ENCODE measurements around the gene CAMTA1.

Gene CAMTA1

GRCh38 chr1:6982443-6982842 is 197.2 kb downstream of the CAMTA1 start:
- no peak for TF ChIP-seq Cebpa-rat (IDR thresholded peaks at IDR 0.05)
- Histone ChIP-seq H3K36me3 (no peaks in the 10 kb centered on the region), H3K27me3 (no peaks in the 10 kb centered on the region), H3K9me3 (replicated peaks in 1 of 11) (peaks cover 5 to 24% (median 16%) of the 10 kb centered on the region in 11 experiments; a peak in 17 of 22 replicates), H3K4me2 (no peak overlapping the region), H4K20me1 (no peaks in the 10 kb centered on the region), H3K9ac (no peak overlapping the region), H3K27ac (no peak overlapping the region), H3K4me1 (no peaks in the 10 kb centered on the region), H3K4me3 (no peak overlapping the region)

DNA sequence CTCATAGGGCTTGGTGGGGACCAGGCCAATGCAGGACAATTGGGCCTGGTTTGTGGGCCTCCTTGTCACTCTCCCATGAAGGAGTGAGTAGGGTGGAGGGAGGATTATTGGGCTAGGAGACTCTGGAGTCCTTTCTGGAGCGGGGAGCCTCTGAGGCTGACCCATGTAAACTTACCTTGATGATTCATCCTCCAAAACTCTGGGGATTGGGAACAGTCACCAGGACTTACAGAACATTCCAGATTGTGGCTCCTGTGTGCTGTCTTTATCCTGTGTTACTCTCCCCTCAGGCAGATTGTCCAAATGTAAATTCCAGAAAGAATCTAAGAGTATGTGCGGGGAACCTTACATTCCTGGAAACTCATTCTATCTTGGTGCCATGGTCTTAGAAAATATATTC is 197.6 kb downstream of the CAMTA1 start:
- H3K4me3 ChIP-seq = no peak overlapping the region
- no peaks in the 10 kb centered on the region for H3K4me1 ChIP-seq
- no peaks in the 10 kb centered on the region for H4K20me1 ChIP-seq
- no peak overlapping the region for H3K9ac ChIP-seq
- H3K9me3 ChIP-seq (replicated peaks in 1 of 11) = peaks cover 5 to 22% (median 15%) of the 10 kb centered on the region in 11 experiments; a peak in 17 of 22 replicates
- H3K4me2 ChIP-seq = no peak overlapping the region
- no peak for TF ChIP-seq Cebpa-rat (IDR thresholded peaks at IDR 0.05)
- H3K36me3 ChIP-seq = no peaks in the 10 kb centered on the region
- no peaks in the 10 kb centered on the region for H3K27me3 ChIP-seq
- H3K27ac ChIP-seq = no peak overlapping the region

- H3K27me3 ChIP-seq = no peaks in the 10 kb centered on the region
Observed at GRCh38 chr1:6984536-6984935, 199.3 kb downstream of the CAMTA1 start.

DNA sequence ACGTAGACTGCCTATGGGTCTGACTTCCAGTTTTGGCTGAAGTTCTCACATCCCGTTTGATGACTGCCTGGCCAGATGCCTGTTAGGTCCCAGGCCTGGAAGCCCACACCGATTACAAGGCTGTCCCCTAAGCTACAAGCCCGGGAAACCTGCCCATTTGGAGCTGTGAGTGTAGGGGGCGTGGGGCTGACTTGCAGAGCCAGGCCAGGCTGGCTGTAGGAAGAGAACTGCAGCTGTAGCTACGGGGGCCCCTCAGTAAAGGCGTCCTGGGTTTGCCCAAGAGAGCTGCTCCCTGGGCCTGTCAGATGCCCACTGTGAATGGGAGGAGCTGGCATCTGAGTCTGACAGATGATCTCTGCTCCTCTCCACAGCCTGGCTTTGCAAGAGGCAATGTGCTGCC is 199.7 kb downstream of the CAMTA1 start:
- no peaks in the 10 kb centered on the region for H3K4me1 ChIP-seq
- no peak overlapping the region for H3K4me3 ChIP-seq
- H3K9me3 ChIP-seq (replicated peaks in 1 of 11) = peaks cover 9 to 17% (median 12%) of the 10 kb centered on the region in 11 experiments; a peak in 17 of 22 replicates
- H3K4me2 ChIP-seq = no peak overlapping the region
- no peak for TF ChIP-seq Cebpa-rat (IDR thresholded peaks at IDR 0.05)
- no peaks in the 10 kb centered on the region for H3K27me3 ChIP-seq
- H4K20me1 ChIP-seq = no peaks in the 10 kb centered on the region
- H3K36me3 ChIP-seq = no peaks in the 10 kb centered on the region
- H3K27ac ChIP-seq = no peak overlapping the region
- H3K9ac ChIP-seq = no peak overlapping the region

More at GRCh38 chr1:6984536-6984935, 199.3 kb downstream of the CAMTA1 start:
- Histone ChIP-seq H3K9me3 (replicated peaks in 1 of 11) (peaks cover 5 to 21% (median 16%) of the 10 kb centered on the region in 11 experiments; a peak in 17 of 22 replicates), H3K36me3 (no peaks in the 10 kb centered on the region), H3K4me3 (no peak overlapping the region), H4K20me1 (no peaks in the 10 kb centered on the region), H3K4me1 (no peaks in the 10 kb centered on the region), H3K27ac (no peak overlapping the region), H3K9ac (no peak overlapping the region), H3K4me2 (no peak overlapping the region)
- no peak for TF ChIP-seq Cebpa-rat (IDR thresholded peaks at IDR 0.05)

DNA sequence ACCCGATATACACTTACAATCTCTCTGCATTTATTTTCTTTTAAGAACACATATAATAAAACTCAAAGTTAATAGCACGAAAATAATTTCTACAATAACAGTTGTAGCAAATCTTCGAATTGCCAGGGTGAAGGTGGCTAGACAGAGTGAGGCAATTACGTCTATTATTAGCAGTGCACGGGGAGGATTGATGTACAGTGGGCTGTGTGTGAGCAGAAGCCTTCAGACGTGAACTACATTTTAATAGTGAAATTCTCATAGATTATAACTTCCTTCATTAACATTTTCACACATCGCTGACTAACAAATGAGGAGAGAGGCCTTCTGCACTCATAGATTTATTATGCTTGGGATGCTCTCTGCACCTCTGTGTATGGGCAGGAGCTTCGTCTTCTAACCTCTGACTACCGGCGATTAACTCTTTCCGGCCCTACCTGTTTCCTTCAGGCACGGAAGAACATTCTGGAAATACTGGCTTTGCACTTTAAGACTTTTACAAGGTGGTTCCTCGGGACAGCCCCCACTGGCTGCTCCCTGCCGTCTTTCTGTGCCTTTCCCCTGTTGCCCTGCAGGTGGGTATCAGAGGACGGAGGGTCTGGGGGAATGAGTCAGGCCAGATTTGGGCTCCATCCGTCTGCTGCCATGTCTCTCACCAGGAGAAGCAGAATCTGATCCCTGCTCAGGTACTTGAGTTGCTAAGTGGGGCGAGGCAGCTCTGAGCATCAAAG is 200.5 kb downstream of the CAMTA1 start:
- Histone ChIP-seq H3K27ac (no peak overlapping the region), H3K4me3 (no peak overlapping the region), H3K9me3 (replicated peaks in 1 of 11) (peaks cover 3 to 9% (median 5%) of the 10 kb centered on the region in 11 experiments; a peak in 15 of 22 replicates), H4K20me1 (no peaks in the 10 kb centered on the region), H3K4me2 (no peak overlapping the region), H3K9ac (no peak overlapping the region), H3K36me3 (no peaks in the 10 kb centered on the region), H3K27me3 (no peaks in the 10 kb centered on the region), H3K4me1 (no peaks in the 10 kb centered on the region)
- TF ChIP-seq Cebpa-rat (IDR thresholded peaks at IDR 0.05) = no peak

DNA sequence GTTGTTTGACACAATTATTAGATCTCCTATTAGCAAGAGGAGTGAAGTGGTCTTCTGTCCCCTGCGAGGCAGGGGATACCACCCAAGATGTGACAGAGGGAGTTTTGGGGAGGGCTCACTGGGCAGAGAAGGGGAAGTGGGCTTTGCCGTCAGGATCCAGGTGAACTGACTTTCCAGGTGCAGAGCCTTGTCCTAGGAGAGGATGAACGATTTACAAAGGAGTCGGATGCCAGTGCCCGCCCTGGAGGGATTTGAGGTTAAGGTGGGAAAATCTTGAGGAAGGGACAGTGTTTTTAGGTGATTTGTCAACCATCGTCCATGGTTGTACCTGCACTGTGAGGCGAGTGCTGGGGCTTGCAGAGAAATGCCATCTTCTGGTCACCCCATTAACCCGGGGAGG is 201.0 kb downstream of the CAMTA1 start:
- no peaks in the 10 kb centered on the region for H3K27me3 ChIP-seq
- peaks cover 0 to 5% (median 0%) of the 10 kb centered on the region in 11 experiments; a peak in 1 of 22 replicates for H3K9me3 ChIP-seq (replicated peaks in 1 of 11)
- H4K20me1 ChIP-seq = no peaks in the 10 kb centered on the region
- no peak overlapping the region for H3K27ac ChIP-seq
- no peak overlapping the region for H3K9ac ChIP-seq
- no peaks in the 10 kb centered on the region for H3K4me1 ChIP-seq
- no peak overlapping the region for H3K4me2 ChIP-seq
- H3K4me3 ChIP-seq = no peak overlapping the region
- no peak for TF ChIP-seq Cebpa-rat (IDR thresholded peaks at IDR 0.05)
- no peaks in the 10 kb centered on the region for H3K36me3 ChIP-seq

GRCh38 chr1:6987940-6988339 is 202.7 kb downstream of the CAMTA1 start:
- H3K27ac ChIP-seq = no peak overlapping the region

DNA sequence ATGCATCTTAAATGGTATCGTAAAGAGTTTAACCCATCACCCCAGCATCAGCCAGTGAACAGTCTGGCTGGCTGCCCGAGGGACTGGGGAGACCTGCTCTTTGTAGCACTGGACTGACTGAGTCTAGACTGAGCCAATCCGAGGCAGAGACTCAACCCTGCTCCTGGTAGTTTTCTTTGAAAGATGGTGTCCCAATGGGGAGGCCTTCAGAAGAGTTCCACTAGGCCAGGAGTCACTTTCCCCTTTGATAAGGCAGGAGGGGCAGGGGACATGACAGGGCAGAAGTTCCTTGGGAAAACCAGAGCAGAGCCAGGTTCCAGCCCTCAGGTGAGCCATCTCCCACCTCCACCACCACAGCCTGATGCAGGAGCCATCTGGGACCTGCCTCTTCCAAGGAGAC is 203.5 kb downstream of the CAMTA1 start:
- Histone ChIP-seq H3K36me3 (no peaks in the 10 kb centered on the region), H3K27me3 (no peaks in the 10 kb centered on the region), H3K4me3 (no peak overlapping the region), H3K4me1 (no peaks in the 10 kb centered on the region), H3K9ac (no peak overlapping the region), H3K9me3 (replicated peaks in 1 of 11) (peaks cover 0 to 19% (median 11%) of the 10 kb centered on the region in 11 experiments; a peak in 13 of 22 replicates), H3K27ac (no peak overlapping the region), H3K4me2 (no peak overlapping the region), H4K20me1 (no peaks in the 10 kb centered on the region)
- TF ChIP-seq Cebpa-rat (IDR thresholded peaks at IDR 0.05) = no peak

More at GRCh38 chr1:6987940-6988339, 202.7 kb downstream of the CAMTA1 start:
- H3K4me2 ChIP-seq = no peak overlapping the region
- H3K36me3 ChIP-seq = no peaks in the 10 kb centered on the region
- H3K4me1 ChIP-seq = no peaks in the 10 kb centered on the region
- H4K20me1 ChIP-seq = no peaks in the 10 kb centered on the region
- H3K9ac ChIP-seq = no peak overlapping the region
- no peaks in the 10 kb centered on the region for H3K27me3 ChIP-seq
- no peak for TF ChIP-seq Cebpa-rat (IDR thresholded peaks at IDR 0.05)
- peaks cover 0 to 13% (median 5%) of the 10 kb centered on the region in 11 experiments; a peak in 4 of 22 replicates for H3K9me3 ChIP-seq (replicated peaks in 1 of 11)
- no peak overlapping the region for H3K4me3 ChIP-seq

DNA sequence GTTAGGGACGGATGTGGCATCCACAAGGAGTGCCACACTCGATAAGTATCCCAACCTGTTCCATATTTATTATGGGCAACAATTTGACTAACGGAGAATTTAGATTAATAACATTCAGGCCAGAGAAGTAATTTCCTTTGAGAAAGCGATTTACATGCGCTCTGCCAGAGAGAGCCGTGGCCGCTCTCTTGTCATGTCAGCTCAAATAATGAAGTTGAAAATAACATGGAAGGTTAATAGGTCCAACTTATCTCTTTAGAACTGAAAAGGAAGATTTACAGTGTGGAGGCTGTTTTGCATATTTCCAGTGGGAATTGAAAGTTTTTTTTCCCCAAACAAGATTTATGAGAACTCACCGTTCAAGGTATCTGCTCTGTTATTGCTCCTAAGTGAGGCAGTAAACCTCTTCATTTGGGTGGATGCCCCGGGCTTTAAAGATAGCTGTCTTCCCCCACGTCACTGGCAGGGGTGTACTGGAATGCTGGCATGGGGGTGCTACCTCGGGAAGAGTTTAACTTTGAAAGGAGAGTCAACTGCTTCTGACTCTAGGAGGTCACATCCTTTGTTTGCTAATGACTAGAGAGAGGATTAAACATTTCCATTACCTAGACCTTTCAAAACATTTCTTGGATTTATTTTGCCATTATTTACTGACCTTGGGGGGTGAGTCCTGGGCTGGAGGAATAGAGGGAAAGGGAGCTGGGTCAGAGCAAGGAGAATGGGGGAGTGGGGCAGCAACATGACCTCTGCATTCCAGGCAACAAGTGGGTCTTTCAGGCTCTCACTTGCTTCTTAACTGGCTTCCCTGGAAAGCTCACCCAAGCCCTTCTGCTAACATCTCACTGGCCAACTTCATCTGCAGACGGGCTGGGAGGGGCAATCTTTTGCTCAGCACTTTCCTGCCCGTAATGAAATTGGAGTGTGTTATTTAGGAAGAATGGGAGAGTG is 204.2 kb downstream of the CAMTA1 start:
- H3K9ac ChIP-seq = no peak overlapping the region
- no peaks in the 10 kb centered on the region for H4K20me1 ChIP-seq
- no peaks in the 10 kb centered on the region for H3K36me3 ChIP-seq
- H3K27ac ChIP-seq = no peak overlapping the region
- H3K4me1 ChIP-seq = no peaks in the 10 kb centered on the region
- no peak for TF ChIP-seq Cebpa-rat (IDR thresholded peaks at IDR 0.05)
- H3K4me3 ChIP-seq = no peak overlapping the region
- H3K9me3 ChIP-seq (replicated peaks in 1 of 11) = peaks cover 0 to 23% (median 16%) of the 10 kb centered on the region in 11 experiments; a peak in 17 of 22 replicates
- H3K4me2 ChIP-seq = no peak overlapping the region
- H3K27me3 ChIP-seq = no peaks in the 10 kb centered on the region

Measured in BLaER1 treated with 17β-estradiol and CSF1 and Interleukin-3, amounts not matched to agents 10 nM and 100 nM (cell line).